Stimulated activated CD8-positive, alpha-beta memory T cell treated with anti-CD3 and anti-CD28 coated beads, Interleukin-15, amount 100 ng/mL, for 1 hour (primary cell): ENCODE measurements around the gene DOCK10.

Experiments used
- DNase-seq: peaks from one replicate; pipeline ENCODE4 v3.0.0-alpha.2; 2020; ENCODE audit warnings: low read depth

The DOCK10 gene

DNA sequence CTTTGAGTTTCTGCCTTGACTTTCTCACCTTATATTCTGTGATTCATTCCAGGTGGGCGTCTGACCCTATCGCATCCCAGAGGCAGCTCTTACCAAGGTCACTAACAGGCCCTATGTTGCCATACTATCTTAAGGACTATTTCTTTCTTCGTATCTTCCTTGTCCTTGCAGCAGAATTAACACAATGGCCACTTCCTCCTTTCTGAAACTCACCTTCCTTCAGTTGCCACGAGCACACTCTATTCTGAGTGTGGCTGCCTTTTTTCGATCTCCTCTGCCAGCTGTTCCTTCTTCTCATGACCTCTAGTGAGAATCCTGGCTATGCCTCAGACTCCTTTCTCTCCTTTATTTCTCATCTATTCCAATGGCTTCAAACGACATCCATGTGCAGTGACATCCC, 165.7 kb downstream of the DOCK10 start:
- DNase-seq = no peak

DNA sequence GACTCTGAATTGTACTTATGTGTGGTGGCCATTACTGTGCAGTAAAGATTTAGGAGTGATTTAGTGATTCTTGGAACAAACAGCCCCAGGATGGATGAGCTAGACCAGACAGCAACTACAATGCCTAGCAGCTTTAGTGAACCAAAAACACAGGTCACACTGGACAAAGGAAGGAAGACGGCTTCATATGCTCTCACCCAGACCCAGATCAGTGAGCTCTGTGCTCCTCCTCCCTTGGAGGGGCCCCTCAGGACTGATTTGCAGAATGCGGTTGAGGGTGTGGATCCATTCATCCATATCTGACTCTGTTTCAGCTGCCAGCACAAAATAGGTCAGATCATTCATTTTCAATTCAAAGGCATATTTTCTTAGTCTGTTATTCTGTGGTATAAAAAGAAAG, 166.4 kb downstream of the DOCK10 start:
- no peak for DNase-seq

GRCh38 chr2:224875153-224875552, 167.1 kb downstream of the DOCK10 start:
- no peak for DNase-seq

GRCh38 chr2:224871813-224872212, 170.5 kb downstream of the DOCK10 start:
- no peak for DNase-seq

DNA sequence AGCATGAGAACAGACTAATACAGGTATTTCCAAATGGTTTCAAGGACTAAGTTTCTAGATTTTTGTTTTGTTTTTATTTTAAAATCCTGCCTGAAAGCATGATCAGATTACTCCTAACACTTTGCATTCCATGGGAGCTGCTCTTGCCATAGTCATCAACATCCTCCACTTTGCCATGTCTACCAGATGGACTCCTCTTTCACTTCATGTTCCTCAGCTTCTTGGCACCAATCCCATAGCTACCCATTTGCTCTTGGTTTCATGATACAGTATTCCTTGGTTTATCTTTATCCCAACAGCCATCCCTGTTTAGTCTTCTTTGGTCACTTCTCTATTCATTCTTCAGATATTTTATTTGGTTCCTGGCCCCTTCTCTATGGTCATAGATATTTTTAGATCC, 171.9 kb downstream of the DOCK10 start:
- no peak for DNase-seq

GRCh38 chr2:224869601-224870233, 172.6 kb downstream of the DOCK10 start:
- DNase-seq = no peak

GRCh38 chr2:224865016-224865415, 177.3 kb downstream of the DOCK10 start:
- DNase-seq = no peak

DNA sequence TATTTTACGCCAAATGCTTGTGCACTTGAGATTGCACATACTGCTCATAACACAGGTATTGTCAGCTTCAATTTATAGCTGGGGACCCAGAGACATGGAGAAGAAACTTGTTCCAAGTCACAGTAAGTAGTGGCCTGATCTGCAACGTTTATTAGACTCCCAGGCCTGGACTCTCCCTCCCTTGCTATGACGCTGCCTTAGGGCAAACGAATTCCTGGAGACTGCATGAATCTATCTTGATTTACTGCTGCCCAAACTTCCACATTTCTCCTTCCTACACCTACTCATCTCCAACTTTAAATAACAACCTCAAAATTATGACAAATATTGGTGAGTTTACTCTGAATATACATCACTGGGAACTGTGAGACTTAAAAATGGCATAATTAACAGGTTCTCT, 181.0 kb downstream of the DOCK10 start:
- no peak for DNase-seq

DNA sequence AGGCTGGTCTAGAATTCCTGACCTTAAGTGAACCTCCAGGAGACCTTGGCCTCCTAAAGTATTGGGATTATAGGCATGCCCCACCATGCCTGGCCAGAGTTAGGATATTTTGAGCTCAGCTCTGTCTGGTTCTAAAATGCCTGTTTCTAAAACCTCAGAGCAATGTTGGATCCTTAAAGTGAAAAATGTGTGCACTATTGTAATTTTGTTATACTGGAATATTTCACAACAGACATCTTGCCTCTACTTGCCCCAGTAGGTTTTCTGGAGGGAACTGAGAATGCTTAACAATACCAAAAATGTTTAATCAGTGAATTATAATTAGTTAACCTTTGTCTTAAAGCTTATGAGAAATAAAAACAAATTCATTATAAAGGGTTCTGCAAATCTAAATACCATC, 181.5 kb downstream of the DOCK10 start:
- DNase-seq = no peak

- no peak for DNase-seq
Observed at GRCh38 chr2:224851811-224852210, 190.5 kb downstream of the DOCK10 start.

- no peak for DNase-seq
Observed at GRCh38 chr2:224850081-224850480, 192.2 kb downstream of the DOCK10 start.

- DNase-seq = no peak
Observed at GRCh38 chr2:224849264-224849663, 193.0 kb downstream of the DOCK10 start.

- no peak for DNase-seq
Observed at GRCh38 chr2:224847961-224848850, 194.1 kb downstream of the DOCK10 start.

GRCh38 chr2:224847381-224847780, 194.9 kb downstream of the DOCK10 start:
- no peak for DNase-seq

GRCh38 chr2:224846686-224847085, 195.6 kb downstream of the DOCK10 start:
- DNase-seq = no peak

DNA sequence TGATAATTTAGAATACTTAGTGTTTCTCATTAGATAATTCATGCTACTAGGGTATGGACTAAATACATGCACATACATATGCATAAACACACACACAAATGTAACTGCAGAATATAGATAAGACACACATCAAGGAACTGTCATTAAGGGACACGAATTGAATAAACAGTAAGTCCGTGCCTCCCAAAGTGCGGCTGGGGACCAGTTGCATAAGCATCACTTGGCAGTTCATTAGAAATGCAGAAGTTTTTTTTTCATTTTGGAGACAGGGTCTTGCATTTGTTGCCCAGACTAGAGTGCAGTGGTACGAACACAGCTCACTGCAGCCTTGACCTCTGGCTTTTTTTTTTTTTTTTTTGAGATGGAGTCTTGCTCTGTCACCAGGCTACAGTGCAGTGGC, 196.1 kb downstream of the DOCK10 start:
- DNase-seq = no peak

DNA sequence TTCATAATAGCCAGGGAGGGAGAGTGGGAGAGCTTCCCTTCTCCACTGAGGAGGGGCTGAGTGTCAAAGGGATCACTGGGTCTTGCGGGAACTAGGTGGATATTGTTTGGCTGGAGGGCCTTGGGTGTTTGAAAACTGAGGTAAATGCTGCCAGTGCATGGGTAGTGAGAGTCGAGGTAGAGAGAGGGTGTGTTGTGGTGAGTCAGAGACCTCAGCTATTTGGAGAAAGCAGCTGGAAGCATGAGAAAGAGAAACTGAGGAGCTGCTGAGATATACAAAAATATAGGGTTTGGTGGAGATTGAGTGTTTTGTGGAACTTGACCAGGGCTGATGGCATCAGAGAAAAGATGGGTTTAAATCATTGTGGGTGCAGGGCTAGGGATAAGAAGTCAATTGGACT, 199.1 kb downstream of the DOCK10 start:
- DNase-seq = no peak

DNA sequence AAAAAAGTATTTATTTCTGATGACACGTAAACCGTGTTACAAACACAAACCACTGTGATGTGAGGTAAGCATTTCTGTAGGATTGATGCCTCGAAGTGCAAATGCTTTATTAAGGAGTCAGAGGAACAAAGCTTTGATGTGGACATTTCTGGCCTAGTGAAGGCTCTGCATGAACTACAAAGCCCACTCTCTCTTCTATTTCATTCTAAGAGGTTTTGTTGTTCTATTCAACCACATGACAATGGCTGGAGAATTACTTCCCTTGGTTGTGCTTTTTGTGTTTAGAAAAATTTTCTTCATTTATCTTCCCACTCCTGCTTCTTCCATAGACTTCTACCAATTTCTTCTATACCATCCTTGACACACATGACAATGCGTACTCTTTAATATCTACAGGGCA, 200.4 kb downstream of the DOCK10 start:
- DNase-seq = no peak

GRCh38 chr2:224838335-224838734, 203.9 kb downstream of the DOCK10 start:
- DNase-seq = no peak

DNA sequence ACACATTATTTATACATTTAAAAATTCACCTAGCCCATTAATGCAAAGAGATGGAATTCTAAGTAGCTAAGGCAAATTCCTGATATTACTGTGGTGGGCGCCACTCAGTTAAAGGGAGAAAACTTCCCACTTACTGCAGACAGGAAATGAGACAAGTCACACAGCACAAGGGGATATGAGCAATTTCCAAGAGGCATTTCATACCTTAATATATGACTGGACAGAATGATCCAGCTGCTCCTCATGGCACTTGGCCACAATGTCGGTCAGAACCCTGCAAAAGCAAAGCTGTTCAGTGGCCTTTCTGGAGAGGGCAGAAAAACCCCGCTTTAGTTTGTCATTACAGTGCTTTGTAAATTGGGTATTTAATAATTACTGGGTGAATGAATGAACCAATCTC, 204.7 kb downstream of the DOCK10 start:
- DNase-seq = no peak

- no peak for DNase-seq
Observed at GRCh38 chr2:224837066-224837465, 205.2 kb downstream of the DOCK10 start.

- no peak for DNase-seq
Observed at GRCh38 chr2:224836263-224836662, 206.0 kb downstream of the DOCK10 start.

GRCh38 chr2:224835405-224835804, 206.9 kb downstream of the DOCK10 start:
- no peak for DNase-seq

GRCh38 chr2:224833986-224834385, 208.3 kb downstream of the DOCK10 start:
- DNase-seq = no peak
